Duodenal mucosa (tissue), 2 donors: ENCODE data around the gene TBC1D14.
"Not testable (repeated sequence)": the region's sequence is repeated elsewhere in the genome, so short reads cannot be mapped to it uniquely, and the experiment has no call there.

Experiments used
- H3K27ac ChIP-seq: one replicate; pipeline ENCODE4 v1.7.0; 2013; ENCODE audit warnings: low read depth, low read length
- H3K27me3 ChIP-seq, 2 donors: one replicate each; pipeline ENCODE4 v1.7.0; 2013; ENCODE audit warnings: low read length in 2 of 2, control low read depth in 1 of 2; ENCODE audit not compliant: insufficient read depth in 2 of 2, control insufficient read depth in 1 of 2
- H3K36me3 ChIP-seq, 2 donors: one replicate each; pipeline ENCODE4 v1.7.0; 2013; ENCODE audit warnings: low read length in 2 of 2, control low read depth in 1 of 2; ENCODE audit not compliant: insufficient read depth in 2 of 2, control insufficient read depth in 1 of 2
- H3K4me1 ChIP-seq, 2 donors: one replicate each; pipeline ENCODE4 v1.7.0; 2013; ENCODE audit warnings: low read length in 2 of 2, control low read depth in 1 of 2; ENCODE audit not compliant: insufficient read depth in 2 of 2, control insufficient read depth in 1 of 2
- H3K4me3 ChIP-seq, 2 donors: one replicate each; pipeline ENCODE4 v1.7.0; 2013; ENCODE audit warnings: low read length in 2 of 2, low read depth in 1 of 2
- H3K9ac ChIP-seq, 2 donors: one replicate each; pipeline ENCODE4 v1.7.0; 2013; ENCODE audit warnings: low read length in 2 of 2, low read depth in 1 of 2
- H3K9me3 ChIP-seq, 2 donors: one replicate each; pipeline ENCODE4 v1.7.0; 2013; ENCODE audit warnings: low read length in 2 of 2, control low read depth in 1 of 2; ENCODE audit not compliant: control insufficient read depth in 1 of 2

The TBC1D14 gene

GRCh38 chr4:7073526-7074390 is 164.1 kb downstream of the TBC1D14 start:
- no peaks in the 10 kb centered on the region for H3K36me3 ChIP-seq
- H3K9me3 ChIP-seq = no peaks in the 10 kb centered on the region
- H3K27me3 ChIP-seq = no peaks in the 10 kb centered on the region
- H3K9ac ChIP-seq = no peak overlapping the region
- no peak overlapping the region for H3K4me3 ChIP-seq
- no peak overlapping the region for H3K27ac ChIP-seq
- peaks cover 4 to 13% of the 10 kb centered on the region in 2 donors for H3K4me1 ChIP-seq

DNA sequence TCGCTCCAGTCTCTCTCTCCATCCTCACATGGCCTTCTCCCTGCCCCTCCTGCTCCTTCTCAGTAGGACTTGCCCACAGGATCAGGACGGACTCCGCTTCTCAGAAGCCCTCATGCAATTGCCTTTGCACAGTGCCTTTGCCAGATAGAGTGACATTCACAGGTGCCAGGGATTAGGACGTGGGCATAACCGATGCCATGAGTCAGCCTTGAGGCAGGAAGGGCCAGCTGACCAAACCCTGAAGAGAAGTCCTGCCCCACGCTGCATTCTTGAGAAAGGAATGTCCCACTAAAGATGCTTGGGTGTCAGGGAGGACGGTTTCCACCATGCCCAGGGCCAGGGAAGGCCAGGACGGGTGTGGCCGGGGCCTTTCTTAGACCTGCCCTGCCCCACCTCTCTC is 164.8 kb downstream of the TBC1D14 start:
- H3K27ac ChIP-seq = no peak overlapping the region
- H3K9ac ChIP-seq = no peak overlapping the region
- H3K4me1 ChIP-seq = peaks cover 0 to 9% of the 10 kb centered on the region in 2 donors
- no peaks in the 10 kb centered on the region for H3K36me3 ChIP-seq
- no peaks in the 10 kb centered on the region for H3K27me3 ChIP-seq
- H3K4me3 ChIP-seq = no peak overlapping the region
- no peaks in the 10 kb centered on the region for H3K9me3 ChIP-seq

GRCh38 chr4:7075962-7076695 is 166.5 kb downstream of the TBC1D14 start:
- Histone ChIP-seq H3K4me1 (peaks cover 0 to 9% of the 10 kb centered on the region in 2 donors), H3K27ac (no peak overlapping the region), H3K4me3 (no peak overlapping the region), H3K27me3 (no peaks in the 10 kb centered on the region), H3K9ac (no peak overlapping the region), H3K36me3 (no peaks in the 10 kb centered on the region), H3K9me3 (no peaks in the 10 kb centered on the region)

- no peaks in the 10 kb centered on the region for H3K36me3 ChIP-seq
- H3K9ac ChIP-seq = no peak overlapping the region
- no peak overlapping the region for H3K4me3 ChIP-seq
- H3K27me3 ChIP-seq = no peaks in the 10 kb centered on the region
- no peak overlapping the region for H3K27ac ChIP-seq
- no peaks in the 10 kb centered on the region for H3K9me3 ChIP-seq
- H3K4me1 ChIP-seq = peaks cover 0 to 9% of the 10 kb centered on the region in 2 donors
These were observed 167.1 kb downstream of the TBC1D14 start for GRCh38 chr4:7076696-7077082.

- no peak overlapping the region for H3K27ac ChIP-seq
- H3K36me3 ChIP-seq = no peaks in the 10 kb centered on the region
- no peaks in the 10 kb centered on the region for H3K27me3 ChIP-seq
- no peak overlapping the region for H3K9ac ChIP-seq
- H3K4me3 ChIP-seq = no peak overlapping the region
- H3K4me1 ChIP-seq = peaks cover 0 to 9% of the 10 kb centered on the region in 2 donors
- no peaks in the 10 kb centered on the region for H3K9me3 ChIP-seq
These were observed 167.7 kb downstream of the TBC1D14 start for GRCh38 chr4:7077371-7077770.

DNA sequence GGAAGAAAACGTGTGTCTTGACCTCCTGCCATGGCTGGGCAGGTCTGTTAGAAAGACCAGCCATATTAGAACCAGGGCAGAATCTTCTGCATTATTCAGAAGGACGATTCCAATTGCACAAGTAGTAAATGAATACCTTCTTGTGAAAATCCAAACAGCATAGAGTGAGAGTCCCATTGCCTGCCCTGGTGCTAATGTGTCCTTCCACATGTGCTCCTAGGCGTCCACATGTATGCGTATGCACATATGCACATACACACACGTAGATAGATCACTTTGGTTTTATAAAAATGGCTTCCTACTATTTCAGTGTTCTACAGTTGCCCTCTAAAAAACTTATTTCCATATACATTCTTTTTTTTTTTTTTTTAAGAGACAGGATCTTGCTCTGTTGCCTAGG is 168.4 kb downstream of the TBC1D14 start:
- Histone ChIP-seq H3K27ac (no peak overlapping the region), H3K4me1 (peaks cover 0 to 9% of the 10 kb centered on the region in 2 donors), H3K4me3 (no peak overlapping the region), H3K27me3 (no peaks in the 10 kb centered on the region), H3K36me3 (no peaks in the 10 kb centered on the region), H3K9me3 (no peaks in the 10 kb centered on the region), H3K9ac (no peak overlapping the region)

DNA sequence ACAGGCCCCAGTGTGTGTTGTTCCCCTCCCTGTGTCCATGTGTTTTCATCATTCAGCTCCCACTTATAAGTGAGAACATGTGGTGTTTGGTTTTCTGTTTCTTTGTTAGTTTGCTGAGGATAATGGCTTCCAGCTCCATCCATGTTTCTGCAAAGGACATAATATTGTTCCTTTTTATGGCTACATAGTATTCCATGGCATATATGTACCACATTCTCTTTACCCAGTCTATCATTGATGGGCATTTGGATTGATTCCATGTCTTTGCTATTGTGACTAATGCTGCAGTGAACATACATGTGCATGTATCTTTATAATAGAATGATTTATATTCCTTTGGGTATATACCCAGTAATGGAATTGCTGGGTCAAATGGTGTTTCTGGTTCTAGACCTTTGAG is 169.9 kb downstream of the TBC1D14 start:
- H3K4me3 ChIP-seq = not testable (repeated sequence)

DNA sequence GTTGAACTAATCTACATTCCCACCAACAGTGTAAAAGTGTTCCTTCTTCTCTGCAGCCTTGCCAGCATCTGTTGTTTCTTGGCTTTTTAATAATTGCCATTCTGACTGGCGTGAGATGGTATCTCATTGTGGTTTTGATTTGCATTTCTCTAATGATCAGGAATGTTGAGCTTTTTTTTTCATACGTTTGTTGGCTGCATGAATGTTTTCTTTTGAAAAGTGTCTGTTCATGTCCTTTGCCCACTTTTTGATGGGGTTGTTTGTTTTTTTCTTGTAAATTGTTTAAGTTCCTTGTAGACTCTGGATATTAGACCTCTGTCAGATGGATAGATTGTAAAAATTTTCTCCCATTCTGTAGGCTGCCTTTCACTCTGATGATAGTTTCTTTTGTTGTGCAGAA is 170.3 kb downstream of the TBC1D14 start:
- H3K36me3 ChIP-seq, H3K4me3 ChIP-seq: not testable (repeated sequence)

More for the DNA sequence above, 169.9 kb downstream of the TBC1D14 start:
- not testable (repeated sequence) for H3K27ac ChIP-seq, H3K27me3 ChIP-seq, H3K9me3 ChIP-seq, H3K9ac ChIP-seq, H3K36me3 ChIP-seq, H3K4me1 ChIP-seq

More for the DNA sequence above, 170.3 kb downstream of the TBC1D14 start:
- H3K9me3 ChIP-seq, H3K27ac ChIP-seq, H3K9ac ChIP-seq, H3K27me3 ChIP-seq, H3K4me1 ChIP-seq: not testable (repeated sequence)
